NOMO-1 treated with DMSO at 0.1 percent for 48 hours (cell line): ENCODE measurements around the gene NCOA6.

Experiments
- DNase-seq: peaks from one replicate; lab custom pipeline; 2025; ENCODE audit not compliant: unreplicated experiment; lab: John Stamatoyannopoulos, UW

The NCOA6 gene

DNA sequence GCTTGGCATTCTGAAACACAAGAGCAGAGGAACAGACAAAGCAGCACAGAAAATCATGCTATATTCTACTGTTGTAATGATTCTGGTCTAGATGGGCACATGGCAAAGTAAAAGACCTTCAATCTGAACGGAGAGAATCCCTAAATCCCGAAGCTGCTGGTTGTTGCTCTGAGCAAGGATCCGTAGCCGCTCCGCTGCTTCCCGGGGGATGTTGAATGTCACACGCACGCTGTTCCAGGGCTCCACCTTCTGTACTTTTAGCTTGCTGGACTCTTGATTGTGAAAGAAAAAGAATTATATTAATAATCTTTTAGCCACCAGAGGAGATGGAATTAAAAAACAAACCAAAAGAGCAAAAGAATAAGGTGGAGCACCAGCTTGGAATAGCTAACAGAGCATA lies 49.3 kb downstream of the NCOA6 start:
- DNase-seq = no peak

DNA sequence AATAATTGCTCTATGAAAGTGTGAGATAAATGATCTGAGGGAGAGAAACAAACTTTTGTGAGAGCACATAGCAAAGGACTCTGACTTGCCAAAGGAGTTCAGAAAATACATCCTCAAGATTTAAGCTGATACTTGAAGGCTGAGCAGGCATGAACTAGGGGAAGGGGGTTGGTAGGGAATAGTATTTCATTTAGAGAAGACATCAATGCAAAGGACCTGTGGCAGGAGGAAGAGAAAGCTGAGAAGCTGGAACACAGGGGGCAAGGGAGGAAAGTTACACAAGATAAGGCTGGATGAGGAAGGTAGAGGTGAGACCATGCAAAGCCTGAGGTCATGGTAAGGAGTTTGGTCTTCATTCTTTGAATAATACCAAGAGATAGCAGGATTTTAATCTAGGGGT lies 50.6 kb downstream of the NCOA6 start:
- no peak for DNase-seq

DNA sequence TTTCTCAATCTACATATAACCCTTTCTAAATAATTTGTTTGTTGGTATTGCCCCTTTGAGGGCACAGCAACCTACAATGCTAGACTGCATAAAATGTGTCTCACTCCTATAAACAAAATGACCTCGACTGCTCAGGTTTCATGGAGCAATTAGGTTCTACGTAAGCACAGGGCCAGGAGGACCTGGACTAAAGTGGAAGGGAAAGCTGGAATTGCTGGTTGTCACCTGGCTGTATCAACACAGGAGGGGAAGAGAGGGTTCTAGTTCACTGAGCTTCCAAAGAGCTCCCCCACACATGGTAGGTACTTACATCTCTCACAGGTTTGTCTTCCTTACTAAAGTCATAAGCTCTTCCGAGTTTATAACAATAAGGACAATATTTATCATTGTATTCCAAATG lies 51.0 kb downstream of the NCOA6 start:
- no peak for DNase-seq

DNA sequence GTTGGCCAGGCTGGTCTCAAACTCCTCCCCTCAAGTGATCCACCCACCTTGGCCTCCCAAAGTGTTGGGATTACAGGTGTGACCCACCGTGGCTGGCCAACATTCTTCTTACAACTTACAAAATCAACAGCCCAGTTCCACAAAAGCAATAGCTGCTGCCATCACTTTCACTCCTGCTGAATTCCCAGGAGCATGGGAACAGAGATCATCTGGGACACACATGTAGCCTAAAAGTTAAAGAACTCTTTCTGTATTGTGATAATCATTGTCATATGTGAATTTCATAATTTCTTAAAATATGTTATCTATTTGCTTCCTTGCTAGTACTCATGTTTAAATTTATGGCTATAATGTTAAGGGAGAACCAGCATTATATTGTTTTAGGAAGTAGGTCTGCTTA lies 51.7 kb downstream of the NCOA6 start:
- no peak for DNase-seq

DNA sequence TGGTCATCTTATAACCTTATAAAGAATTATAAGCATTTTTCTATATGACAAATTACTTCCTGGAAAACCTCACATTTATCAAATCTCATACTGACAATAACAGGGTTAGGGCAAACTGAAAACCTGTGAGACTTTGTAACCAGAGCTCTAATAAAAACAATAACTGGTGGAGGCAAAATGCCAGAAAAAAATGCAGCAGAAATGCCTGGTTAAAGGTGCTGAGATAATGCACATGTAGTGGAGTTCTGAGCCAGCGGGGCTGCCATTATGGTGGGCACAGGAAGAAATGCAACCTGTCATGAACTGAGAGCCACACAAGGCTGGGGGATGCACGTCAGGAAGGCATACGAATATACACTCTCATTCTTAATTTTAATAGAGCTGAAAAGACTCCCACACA lies 53.0 kb downstream of the NCOA6 start:
- DNase-seq = no peak

DNA sequence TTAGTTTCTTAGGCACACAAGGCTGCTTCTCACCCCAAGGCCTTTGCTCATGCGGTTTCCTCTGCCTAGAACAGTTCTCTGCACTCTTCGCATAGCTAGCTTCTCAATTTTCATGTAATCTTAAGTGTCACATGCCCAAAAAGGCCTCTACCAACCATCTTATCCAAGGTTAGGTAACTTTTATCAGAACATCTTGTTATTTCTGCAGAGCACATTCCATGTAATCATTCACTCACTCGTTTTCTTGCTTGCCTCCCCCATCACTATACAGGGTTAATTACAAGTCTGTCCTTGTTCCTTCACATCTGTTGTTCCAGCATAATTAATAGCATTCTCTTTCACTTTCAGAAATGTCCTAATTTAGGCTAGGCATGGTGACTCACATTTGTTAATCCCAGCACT lies 53.8 kb downstream of the NCOA6 start:
- no peak for DNase-seq

DNA sequence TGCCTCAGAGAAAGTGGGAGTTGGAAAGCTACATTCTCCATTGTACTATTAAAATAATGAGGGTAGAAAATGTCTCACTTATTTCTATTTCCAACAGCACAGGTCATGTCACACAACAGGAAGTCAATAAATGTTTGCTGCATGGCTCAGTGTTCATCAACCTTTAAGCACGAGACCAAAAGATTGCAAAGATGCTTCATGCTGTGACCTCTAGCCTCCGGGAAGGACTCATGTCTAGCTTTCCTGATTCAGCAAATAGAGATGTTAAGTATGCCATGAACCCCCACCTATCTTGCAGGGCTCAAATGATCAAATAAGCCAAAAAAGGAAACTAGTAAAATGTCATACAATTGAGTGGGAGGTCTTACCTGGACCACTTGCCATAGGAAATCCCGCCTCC lies 57.4 kb downstream of the NCOA6 start:
- no peak for DNase-seq

DNA sequence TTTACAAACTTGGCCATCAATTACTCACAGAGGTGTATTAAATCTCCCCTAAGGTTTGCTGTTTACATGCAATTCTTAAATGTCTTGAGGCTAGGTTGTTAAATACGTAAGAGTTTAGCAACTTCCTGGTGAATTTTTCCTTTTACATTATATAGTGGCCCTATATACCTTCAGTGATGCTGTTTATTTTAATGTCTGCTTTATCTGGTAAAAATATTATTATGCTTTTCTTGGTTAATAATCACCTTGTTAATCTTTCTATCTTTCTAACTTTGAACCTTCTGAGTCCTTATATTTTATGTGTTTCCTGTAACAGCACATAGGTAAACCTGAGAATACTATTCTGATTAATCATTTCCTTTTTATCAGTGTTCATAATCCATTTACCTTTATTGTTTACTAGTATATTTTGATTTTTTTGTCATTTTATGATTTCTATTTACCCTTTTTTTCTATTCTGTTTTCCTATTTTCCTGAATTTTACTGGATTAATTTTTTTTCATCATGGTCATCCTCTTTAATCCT lies 63.4 kb downstream of the NCOA6 start:
- no peak for DNase-seq

DNA sequence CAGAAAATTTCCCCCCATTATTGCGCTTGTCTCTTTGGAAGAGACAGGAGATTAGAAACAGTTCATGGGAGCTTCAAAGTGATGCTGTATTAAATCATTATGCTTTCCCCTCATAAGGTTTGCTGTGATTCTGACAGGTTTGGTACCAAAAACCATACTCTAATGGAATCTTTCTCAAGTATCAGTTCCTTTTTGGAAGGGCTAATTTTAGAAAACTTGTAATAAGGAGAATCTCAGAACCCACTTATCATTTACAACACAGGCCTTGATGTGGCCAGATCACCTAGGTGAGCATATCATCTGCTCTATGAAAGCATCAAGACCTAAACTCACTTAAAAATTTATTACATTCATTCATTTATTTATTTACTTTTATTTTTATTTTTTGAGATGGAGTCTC lies 70.1 kb downstream of the NCOA6 start:
- no peak for DNase-seq

DNA sequence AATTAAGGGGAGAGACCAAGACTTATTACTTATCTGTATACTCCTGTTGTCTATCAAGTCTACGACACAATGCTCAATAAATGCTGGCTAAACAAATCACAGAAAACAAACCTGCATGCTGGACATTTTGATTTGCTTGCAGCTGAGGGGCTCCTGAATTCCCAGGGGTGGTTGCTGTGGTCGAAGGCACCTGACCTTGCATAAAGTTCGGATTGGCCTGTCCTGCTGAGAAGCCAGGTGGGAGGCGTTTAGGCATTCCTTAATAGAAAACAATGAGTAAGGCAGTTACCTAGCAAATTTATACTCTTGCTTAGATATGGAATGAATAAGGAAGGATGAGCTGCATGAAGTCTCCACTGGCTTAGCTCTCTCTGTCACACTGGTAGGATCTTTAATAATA lies 70.8 kb downstream of the NCOA6 start:
- DNase-seq = no peak

DNA sequence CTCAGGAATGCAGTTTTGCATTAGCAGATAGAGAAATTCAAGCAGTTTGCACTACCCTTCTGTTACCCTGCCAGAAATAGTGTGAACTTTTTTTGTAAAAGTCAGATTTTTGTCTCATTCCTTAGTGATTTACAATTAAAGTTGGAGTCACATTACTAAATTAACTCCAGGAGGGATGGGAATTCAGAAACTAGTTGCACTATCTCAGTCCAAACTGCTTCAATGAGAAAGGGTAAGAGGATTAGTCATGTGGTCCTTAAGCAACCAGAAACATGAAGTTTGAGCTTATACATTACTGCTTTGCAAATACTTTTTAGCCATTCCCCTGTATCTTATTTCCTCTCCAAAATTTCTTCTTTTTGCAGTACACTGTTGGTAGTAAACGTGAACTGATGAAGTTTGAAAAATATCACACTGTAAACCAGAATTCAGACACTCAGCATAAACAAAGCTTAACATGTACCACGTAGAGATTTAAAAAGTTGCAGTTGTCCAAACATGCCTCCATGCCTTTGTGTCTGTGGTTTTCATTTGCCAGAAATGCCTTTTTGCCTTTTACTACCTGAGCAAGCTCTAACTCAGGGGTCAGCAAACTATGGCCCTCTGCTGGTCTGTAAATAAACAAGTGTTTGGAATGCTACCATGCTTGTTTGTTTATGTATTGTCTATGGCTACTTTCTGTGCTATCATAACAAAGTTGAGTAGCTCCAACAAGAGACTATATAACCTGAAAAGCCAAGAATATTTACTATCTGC lies 71.6 kb downstream of the NCOA6 start:
- DNase-seq = no peak

DNA sequence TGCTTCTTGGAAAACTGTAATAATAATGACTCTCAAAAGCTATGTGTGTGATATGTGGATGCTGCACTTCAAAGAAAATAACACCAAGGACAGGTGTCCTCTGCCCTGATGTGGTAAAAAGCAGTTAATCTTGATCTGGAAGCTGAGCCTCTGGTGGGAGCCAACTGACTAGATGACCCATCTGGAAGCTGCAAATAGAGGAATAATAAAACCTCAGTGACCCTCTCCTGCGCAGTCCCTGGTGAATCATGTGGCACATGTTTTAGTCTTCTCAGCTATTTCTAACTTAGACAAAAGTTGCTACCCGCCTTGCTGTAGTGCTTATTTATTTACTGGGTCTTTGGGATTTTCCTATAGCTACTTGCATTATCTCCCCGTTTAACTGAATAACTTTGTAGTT lies 74.0 kb downstream of the NCOA6 start:
- DNase-seq = no peak

DNA sequence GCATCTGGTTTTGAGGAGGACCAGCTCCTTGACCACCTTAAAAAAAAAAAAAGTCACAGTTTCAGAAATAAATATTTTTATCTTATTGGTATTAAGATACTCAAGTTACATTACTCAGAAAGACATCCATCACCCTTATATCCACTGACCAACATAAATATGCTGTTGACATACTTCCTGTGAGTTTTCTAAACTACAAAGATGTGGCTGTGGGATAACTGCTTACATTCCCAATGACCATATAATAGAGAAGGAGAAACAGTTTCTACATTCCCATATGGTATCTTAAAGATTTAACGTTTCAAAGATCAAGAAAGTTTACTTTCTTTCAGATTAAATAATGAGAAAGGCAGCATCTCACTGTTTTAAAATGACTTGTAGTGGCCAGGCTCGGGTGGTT lies 75.0 kb downstream of the NCOA6 start:
- DNase-seq = no peak

DNA sequence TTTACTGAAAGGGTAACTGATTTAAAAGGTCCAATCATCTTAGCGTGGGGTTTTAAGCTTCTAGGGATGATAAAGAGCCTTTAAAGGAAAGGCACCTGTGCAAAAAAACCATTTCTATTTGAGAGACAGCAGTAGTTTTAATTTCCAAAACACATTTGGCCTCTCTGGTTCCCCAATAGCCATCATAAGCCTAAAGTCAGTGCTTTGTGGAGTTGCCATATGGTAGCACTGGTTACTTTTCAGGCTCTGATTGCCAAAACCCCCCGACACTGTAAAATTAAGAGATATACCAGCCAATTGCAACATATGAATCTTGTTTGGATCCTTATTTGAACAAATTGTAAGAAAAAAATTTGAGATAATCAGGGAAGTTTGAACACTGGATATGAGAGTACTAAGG lies 76.7 kb downstream of the NCOA6 start:
- DNase-seq = no peak

DNA sequence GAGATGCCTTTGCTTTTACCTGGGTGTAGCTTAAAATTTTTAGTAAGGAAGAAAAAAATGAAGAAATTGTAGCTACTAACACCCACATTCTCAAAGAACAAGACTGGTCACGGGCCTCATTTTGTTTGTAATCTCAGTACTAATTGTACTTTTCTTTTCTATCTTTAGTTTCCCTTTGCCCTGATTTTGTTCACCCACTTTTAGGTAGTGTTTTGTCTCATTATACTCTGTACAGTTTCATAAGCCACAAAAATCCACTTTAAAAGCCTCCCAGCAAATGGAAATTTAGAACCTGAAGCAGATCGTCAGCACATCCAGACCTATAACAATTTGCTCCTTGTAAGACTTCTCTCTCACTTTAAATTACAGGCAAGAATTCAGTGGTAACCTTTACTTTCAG lies 78.0 kb downstream of the NCOA6 start:
- DNase-seq = no peak

DNA sequence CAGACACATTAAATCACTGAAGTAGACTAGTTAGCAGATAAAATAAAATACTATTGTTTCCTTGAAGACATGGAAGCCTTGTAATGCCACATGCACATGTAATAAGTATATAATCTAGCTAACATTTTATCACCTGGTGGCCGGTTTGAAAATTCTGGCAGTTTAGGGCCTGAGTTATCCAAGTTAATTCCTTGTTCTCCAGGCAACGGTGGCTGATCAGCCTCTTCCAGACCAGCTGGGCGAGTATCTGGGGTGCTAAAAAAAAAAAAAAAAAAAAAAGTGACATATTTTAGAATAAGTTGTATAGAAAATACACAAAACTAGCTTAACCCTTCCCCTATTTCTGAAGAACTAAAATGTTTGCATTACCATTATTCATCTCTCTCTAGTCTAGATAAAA lies 78.8 kb downstream of the NCOA6 start:
- DNase-seq = no peak

DNA sequence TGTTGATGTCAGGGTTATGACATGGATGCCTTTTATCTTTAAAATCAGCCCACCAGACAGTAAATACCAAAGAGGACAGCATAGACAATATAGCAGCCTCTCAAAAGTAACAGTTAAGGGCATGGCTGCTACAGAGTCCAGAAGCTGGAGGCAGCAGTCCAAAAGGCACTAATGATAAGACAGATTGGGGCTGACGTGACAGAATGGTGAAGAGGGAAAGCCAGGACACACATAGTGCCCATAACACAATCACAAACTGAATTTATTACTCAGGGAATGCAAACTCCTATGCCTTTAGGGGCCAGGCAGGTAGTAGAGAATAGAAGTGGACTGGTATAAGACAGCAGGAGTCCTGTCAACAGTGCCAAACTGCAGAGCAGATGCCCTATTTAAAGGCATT lies 80.6 kb downstream of the NCOA6 start:
- no peak for DNase-seq

DNA sequence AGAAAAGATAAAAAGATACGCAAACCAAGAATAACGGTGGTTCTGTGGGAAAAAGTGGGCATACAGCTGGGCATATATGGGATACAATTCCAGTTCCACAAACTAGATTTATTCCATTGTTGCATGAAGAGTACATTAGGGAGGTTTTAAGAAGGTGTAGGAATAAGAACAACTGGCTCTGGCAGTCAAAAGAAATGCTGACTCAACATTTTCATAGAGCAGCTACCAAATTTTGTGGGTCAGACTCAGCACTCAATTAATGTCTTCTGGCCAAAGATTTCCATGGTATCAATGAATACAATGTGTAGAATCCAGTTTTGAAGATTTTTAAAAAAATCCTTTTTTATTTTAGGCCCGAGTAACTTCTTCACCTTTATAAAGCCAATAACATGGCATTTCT lies 81.1 kb downstream of the NCOA6 start:
- DNase-seq = no peak

DNA sequence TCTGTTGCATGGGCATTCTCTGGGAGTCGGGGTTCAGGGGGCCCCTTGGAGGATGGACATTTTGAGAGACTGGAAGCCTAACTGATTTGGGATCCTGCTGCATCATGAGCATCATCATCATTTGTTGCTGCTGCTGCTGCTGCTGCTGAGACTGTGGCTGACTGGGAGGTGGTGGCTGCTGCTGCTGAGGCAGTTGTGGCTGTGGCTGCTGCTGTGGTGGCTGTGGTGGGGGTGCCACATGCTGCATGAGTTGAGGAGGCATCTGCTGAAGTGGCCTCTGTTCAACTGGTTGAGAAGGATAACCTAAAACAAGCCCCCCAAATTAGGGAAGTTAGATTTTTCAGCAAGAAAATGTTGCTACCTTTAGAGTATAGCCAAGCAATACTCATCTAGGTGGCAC lies 82.4 kb downstream of the NCOA6 start:
- DNase-seq = no peak

DNA sequence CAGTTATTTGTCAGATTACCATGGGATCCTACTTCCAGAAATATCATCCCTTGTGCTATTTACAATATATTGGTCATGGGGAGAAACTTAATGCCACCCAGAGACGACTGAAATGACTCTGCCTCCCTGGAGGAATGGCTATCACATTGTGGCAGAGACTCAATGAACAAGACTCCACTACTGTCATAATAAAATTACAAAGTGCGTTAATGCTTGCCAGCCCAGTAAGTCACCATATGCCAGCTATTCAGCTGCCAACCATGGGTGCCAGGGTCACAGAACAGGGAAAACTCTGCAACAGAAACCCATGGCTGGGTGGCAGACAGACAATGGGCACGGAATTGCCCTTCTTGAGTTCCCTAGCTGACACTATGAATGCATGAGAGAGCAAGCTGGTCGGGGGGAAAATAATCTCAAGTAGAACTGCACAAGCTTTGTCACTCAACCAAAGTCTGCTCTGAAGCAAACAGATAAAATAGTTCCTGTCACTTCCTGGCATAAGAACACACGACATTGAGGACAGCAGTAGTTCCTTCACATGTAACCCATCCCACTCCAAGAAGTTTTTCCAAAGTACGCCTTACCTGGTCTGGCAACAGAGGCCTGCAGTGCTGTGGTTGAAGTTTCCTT lies 89.2 kb downstream of the NCOA6 start:
- DNase-seq = no peak

DNA sequence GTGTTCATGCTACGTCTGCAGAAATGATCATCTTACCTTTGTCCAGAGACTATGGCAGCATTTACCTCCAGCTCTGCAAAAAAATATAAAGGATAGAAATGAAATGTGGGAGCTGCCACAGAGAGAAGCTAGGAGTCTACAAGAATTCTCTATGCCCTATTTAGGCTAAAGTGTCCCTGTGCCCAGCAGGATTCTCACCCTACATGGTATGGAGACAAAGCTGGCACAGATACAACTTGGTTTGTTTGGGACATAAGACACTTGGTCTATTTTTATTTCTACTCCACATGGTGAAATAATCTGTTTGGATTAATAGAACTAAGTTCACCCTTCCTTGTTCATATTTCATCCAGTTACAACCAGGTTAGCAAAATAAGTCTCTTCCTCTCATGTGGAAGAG lies 92.9 kb downstream of the NCOA6 start:
- DNase-seq = no peak

DNA sequence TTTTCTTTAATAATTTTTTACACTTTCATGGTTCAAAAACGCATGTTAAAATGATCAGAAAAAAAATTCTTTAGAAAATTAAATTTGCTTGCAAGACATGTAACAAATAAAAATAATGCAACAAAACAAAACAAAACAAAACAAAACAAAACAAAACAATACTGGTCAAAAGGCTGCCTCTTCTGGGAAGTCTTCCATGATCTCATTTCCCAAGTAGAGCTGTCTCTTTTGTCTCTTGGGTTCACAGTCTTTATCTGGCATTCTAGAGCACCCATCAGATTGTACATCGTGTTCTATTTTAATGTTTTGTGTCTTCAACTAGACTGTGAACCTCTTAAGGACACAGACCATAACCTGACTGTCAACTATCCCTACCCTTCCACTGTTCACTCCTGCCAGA lies 96.0 kb downstream of the NCOA6 start:
- DNase-seq = no peak

DNA sequence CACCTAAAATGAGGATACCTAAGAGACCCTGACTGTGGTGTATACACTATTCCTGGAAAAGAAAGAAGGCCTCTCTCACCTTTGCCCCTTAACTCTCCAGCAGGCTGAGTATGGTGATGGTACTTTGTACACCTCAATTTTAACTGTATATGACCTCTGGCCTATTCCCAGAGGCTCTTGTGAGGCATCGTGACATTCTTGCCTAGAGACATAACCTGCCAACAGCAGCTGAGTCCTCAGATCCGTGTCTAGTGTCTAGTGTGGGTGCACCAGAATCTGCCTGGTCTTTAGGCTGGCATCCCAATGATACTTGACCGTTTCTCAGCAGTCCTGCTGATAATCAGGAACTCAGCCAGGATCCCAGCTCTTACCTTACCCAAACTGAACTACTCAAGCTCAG lies 101.3 kb downstream of the NCOA6 start:
- DNase-seq = no peak
